Keratinocyte (primary cell): Measurements from ENCODE around the gene MTHFD1L. TPM values are rescaled to one million over a fixed set of nuclear protein-coding genes. Genes with fewer than 3 reads are reported as not detected.
A peak's percentile ranks its signal among the peaks of the same experiment; 100 is the strongest.

ENCODE experiments used
- DNase-seq: peaks from one replicate; pipeline ENCODE4 v3.0.0-alpha.2; 2011; ENCODE audit warnings: low read depth, missing footprints, low spot score
- FAIRE-seq: peaks from 2 replicates; lab custom pipeline; 2011; peaks lifted over from hg19 to GRCh38; lab: Jason Lieb, UNC
- H2AFZ ChIP-seq: 2 replicates; pipeline ENCODE4 v1.6.0; 2012; ENCODE audit warnings: low read length, control low read depth, inconsistent platforms; ENCODE audit not compliant: control insufficient read depth
- H3K27ac ChIP-seq: 2 replicates; pipeline ENCODE4 v1.5.1; 2011; ENCODE audit warnings: low read length; ENCODE audit not compliant: control insufficient read depth, insufficient read depth
- H3K27me3 ChIP-seq: 3 replicates; pipeline ENCODE4 v1.6.0; 2011; ENCODE audit warnings: low read length; ENCODE audit not compliant: control insufficient read depth, insufficient read depth; ENCODE audit errors: extremely low read depth
- H3K36me3 ChIP-seq, 2 experiments: 2 replicates in 1 of 2; 3 replicates in 1 of 2; pipeline ENCODE4 v1.5.1; 2011; ENCODE audit warnings: low read length in 2 of 2, mild to moderate bottlenecking in 1 of 2; ENCODE audit not compliant: control insufficient read depth in 2 of 2, insufficient read depth in 2 of 2; ENCODE audit errors: extremely low read depth in 1 of 2
- H3K4me1 ChIP-seq: 3 replicates; pipeline ENCODE4 v1.5.1; 2011; ENCODE audit warnings: low read length; ENCODE audit not compliant: control insufficient read depth, insufficient read depth; ENCODE audit errors: extremely low read depth
- H3K4me2 ChIP-seq: 3 replicates; pipeline ENCODE4 v1.6.0; 2011; ENCODE audit warnings: low read depth, low read length; ENCODE audit not compliant: control insufficient read depth, insufficient read depth; ENCODE audit errors: extremely low read depth
- H3K4me3 ChIP-seq, 3 experiments: fragments of 200-600 bp in 1 of 3; sonication (generic) in 1 of 3; 2 replicates in 2 of 3; 3 replicates in 1 of 3; pipeline ENCODE4 v1.5.1; 2011 to 2016; ENCODE audit warnings: low read length in 3 of 3, mild to moderate bottlenecking in 3 of 3, control low read depth in 2 of 3, inconsistent platforms in 1 of 3, low read depth in 1 of 3, mixed read lengths in 1 of 3, mixed run types in 1 of 3, moderate library complexity in 1 of 3; ENCODE audit not compliant: control insufficient read depth in 2 of 3, insufficient read depth in 2 of 3; ENCODE audit errors: extremely low read depth in 1 of 3
- H3K79me2 ChIP-seq: 2 replicates; pipeline ENCODE4 v1.6.0; 2012; ENCODE audit warnings: low read length; ENCODE audit not compliant: control insufficient read depth, insufficient read depth
- H3K9ac ChIP-seq: 3 replicates; pipeline ENCODE4 v1.6.0; 2011; ENCODE audit warnings: low read length; ENCODE audit not compliant: control insufficient read depth, insufficient read depth; ENCODE audit errors: extremely low read depth
- H3K9me1 ChIP-seq: 3 replicates; pipeline ENCODE4 v1.6.0; 2011; ENCODE audit warnings: low read length; ENCODE audit not compliant: control insufficient read depth, insufficient read depth; ENCODE audit errors: extremely low read depth
- H3K9me3 ChIP-seq: 2 replicates; pipeline ENCODE4 v1.5.1; 2012; ENCODE audit warnings: low read depth, low read length; ENCODE audit not compliant: control insufficient read depth
- H4K20me1 ChIP-seq: 3 replicates; pipeline ENCODE4 v1.6.0; 2011; ENCODE audit warnings: low read length; ENCODE audit not compliant: control insufficient read depth, insufficient read depth; ENCODE audit errors: extremely low read depth
- EZH2 ChIP-seq: IDR thresholded peaks from one replicate; pipeline ENCODE4 v1.6.1; 2012; ENCODE audit warnings: inconsistent platforms, mild to moderate bottlenecking, low read length, moderate library complexity
- dilution Hi-C: fragments of 300-500 bp; cut with MboI; formaldehyde crosslinking; loops from one replicate; pipeline ENCODE4 v1.7.0; 2020; ENCODE audit warnings: low sequenced_read_pairs; ENCODE audit not compliant: extremely low pct_ligation_motif_present
- polyA plus RNA-seq, 5 experiments: library from polyadenylated mRNA; depleted of rRNA in 3 of 5; stranded (reverse) in 3 of 5; stranded (forward) in 1 of 5; unstranded in 1 of 5; fragments of >200 nt; gene quantifications; 1 replicate in 1 of 5; 2 replicates in 3 of 5; 3 replicates in 1 of 5; pipeline versions ENCODE4 v1.2.1 to v1.2.3, GENCODE V29; 2011 to 2012; ENCODE audit warnings: missing spikeins in 2 of 5, low read depth in 1 of 5, low replicate concordance in 1 of 5
- TF ChIP-seq, protein P1 (sequence below), 3 experiments: IDR thresholded peaks in 1 of 3; conservative IDR thresholded peaks in 1 of 3; optimal IDR thresholded peaks in 1 of 3; 2 replicates in 2 of 3; 3 replicates in 1 of 3; pipeline versions ENCODE3 to v1.5.1; 2011; ENCODE audit warnings: low read length in 3 of 3, mild to moderate bottlenecking in 3 of 3, moderate library complexity in 2 of 3, control low read depth in 1 of 3, inconsistent platforms in 1 of 3; ENCODE audit not compliant: insufficient read depth in 2 of 3; ENCODE audit errors: extremely low read depth in 1 of 3

The MTHFD1L gene
- polyA plus RNA-seq, 1 donor (not counting 4 experiments of a cell fraction or from before 2014, with no cell fraction given): 38.0 TPM

GRCh38 chr6:150875841-150876240 is 10.3 kb downstream of the MTHFD1L start:
- H3K9ac ChIP-seq: no peak overlapping the region
- no peaks in the 10 kb centered on the region for H3K9me1 ChIP-seq
- FAIRE-seq (no peak), DNase-seq (no peak)
- H2AFZ ChIP-seq: no peak overlapping the region
- peaks cover 3 to 18% of the 10 kb centered on the region in 2 experiments for H3K36me3 ChIP-seq
- H3K4me1 ChIP-seq: peaks cover 6% of the 10 kb centered on the region
- dilution Hi-C loops: no loop called here
- H4K20me1 ChIP-seq: no peaks in the 10 kb centered on the region
- no peak overlapping the region for H3K4me3 ChIP-seq
- peaks cover 60% of the 10 kb centered on the region for H3K79me2 ChIP-seq
- no peaks in the 10 kb centered on the region for H3K9me3 ChIP-seq
- no peaks in the 10 kb centered on the region for H3K27me3 ChIP-seq
- no peak overlapping the region for H3K27ac ChIP-seq
- no peak overlapping the region for H3K4me2 ChIP-seq
- TF ChIP-seq, protein P1, sequence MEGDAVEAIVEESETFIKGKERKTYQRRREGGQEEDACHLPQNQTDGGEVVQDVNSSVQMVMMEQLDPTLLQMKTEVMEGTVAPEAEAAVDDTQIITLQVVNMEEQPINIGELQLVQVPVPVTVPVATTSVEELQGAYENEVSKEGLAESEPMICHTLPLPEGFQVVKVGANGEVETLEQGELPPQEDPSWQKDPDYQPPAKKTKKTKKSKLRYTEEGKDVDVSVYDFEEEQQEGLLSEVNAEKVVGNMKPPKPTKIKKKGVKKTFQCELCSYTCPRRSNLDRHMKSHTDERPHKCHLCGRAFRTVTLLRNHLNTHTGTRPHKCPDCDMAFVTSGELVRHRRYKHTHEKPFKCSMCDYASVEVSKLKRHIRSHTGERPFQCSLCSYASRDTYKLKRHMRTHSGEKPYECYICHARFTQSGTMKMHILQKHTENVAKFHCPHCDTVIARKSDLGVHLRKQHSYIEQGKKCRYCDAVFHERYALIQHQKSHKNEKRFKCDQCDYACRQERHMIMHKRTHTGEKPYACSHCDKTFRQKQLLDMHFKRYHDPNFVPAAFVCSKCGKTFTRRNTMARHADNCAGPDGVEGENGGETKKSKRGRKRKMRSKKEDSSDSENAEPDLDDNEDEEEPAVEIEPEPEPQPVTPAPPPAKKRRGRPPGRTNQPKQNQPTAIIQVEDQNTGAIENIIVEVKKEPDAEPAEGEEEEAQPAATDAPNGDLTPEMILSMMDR (optimal IDR thresholded peaks at IDR 0.05 in 1 of 3, IDR thresholded peaks at IDR 0.05 in 1 of 3, conservative IDR thresholded peaks at IDR 0.05 in 1 of 3; ENCODE audit: extremely low read depth in 1 of 3, insufficient read depth in 2 of 3, low read length in 3 of 3): no peak
- TF ChIP-seq EZH2: no peak

GRCh38 chr6:150876598-150876997 is 11.1 kb downstream of the MTHFD1L start:
- DNase-seq: no peak

More at GRCh38 chr6:150876598-150876997, 11.1 kb downstream of the MTHFD1L start:
- TF ChIP-seq EZH2: no peak
- TF ChIP-seq, protein P1 (optimal IDR thresholded peaks at IDR 0.05 in 1 of 3, IDR thresholded peaks at IDR 0.05 in 1 of 3, conservative IDR thresholded peaks at IDR 0.05 in 1 of 3; ENCODE audit: extremely low read depth in 1 of 3, insufficient read depth in 2 of 3, low read length in 3 of 3): peak in 1 of 3 experiments; percentile 28
- Histone ChIP-seq H3K9me1 (no peaks in the 10 kb centered on the region), H3K27me3 (no peaks in the 10 kb centered on the region), H3K4me1 (peaks cover 13% of the 10 kb centered on the region), H3K36me3 (peaks cover 3 to 18% of the 10 kb centered on the region in 2 experiments), H2AFZ (no peak overlapping the region), H3K4me2 (no peak overlapping the region), H3K9me3 (no peaks in the 10 kb centered on the region), H3K27ac (no peak overlapping the region), H3K9ac (no peak overlapping the region), H4K20me1 (no peaks in the 10 kb centered on the region), H3K4me3 (no peak overlapping the region), H3K79me2 (peaks cover 57% of the 10 kb centered on the region)
- FAIRE-seq: no peak
- dilution Hi-C loops: no loop called here
